Measurements from ENCODE around the gene ULK3.

ULK3 gene

DNA sequence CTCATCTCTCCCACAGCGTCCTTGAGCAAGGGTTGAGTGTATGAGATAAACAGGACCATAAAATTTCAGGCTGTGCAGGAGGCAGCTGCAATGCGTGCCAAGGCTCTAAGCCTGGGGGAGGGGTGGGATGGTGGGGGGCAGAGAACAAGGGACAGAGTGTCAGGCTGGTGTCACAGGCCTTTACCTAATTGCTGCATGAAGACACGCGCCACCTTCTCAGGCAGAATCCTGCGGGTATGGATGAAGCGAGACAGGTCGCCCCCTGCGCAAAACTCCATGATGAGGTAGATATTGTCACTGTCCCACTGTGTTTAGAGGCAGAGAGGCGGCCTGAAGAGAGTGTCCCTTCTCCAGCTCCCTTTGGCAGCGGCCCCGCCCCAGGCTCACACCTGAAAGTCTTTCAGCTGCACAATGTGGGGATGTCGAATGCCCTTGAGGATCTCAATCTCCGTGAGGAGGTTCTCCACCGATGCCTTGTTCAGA lies 1.0 kb downstream of the ULK3 start:
- DNase-seq (ENCODE audit: low read depth in 1 of 2, low spot score in 1 of 2): no peak
- Histone ChIP-seq H3K27me3 (ENCODE audit: insufficient read depth, poor library complexity, severe bottlenecking) (no peaks in the 10 kb centered on the region), H3K4me3 (replicated peaks; ENCODE audit: insufficient read depth, low read length) (peak overlapping the region; percentile 91), H3K27ac (replicated peaks) (no peak overlapping the region)
- TF ChIP-seq SPI1 (IDR thresholded peaks at IDR 0.05; ENCODE audit: borderline replicate concordance, low read depth): no peak
- no peak for TF ChIP-seq GABPA (IDR thresholded peaks at IDR 0.05; ENCODE audit: low read depth)
- TF ChIP-seq, protein P1, sequence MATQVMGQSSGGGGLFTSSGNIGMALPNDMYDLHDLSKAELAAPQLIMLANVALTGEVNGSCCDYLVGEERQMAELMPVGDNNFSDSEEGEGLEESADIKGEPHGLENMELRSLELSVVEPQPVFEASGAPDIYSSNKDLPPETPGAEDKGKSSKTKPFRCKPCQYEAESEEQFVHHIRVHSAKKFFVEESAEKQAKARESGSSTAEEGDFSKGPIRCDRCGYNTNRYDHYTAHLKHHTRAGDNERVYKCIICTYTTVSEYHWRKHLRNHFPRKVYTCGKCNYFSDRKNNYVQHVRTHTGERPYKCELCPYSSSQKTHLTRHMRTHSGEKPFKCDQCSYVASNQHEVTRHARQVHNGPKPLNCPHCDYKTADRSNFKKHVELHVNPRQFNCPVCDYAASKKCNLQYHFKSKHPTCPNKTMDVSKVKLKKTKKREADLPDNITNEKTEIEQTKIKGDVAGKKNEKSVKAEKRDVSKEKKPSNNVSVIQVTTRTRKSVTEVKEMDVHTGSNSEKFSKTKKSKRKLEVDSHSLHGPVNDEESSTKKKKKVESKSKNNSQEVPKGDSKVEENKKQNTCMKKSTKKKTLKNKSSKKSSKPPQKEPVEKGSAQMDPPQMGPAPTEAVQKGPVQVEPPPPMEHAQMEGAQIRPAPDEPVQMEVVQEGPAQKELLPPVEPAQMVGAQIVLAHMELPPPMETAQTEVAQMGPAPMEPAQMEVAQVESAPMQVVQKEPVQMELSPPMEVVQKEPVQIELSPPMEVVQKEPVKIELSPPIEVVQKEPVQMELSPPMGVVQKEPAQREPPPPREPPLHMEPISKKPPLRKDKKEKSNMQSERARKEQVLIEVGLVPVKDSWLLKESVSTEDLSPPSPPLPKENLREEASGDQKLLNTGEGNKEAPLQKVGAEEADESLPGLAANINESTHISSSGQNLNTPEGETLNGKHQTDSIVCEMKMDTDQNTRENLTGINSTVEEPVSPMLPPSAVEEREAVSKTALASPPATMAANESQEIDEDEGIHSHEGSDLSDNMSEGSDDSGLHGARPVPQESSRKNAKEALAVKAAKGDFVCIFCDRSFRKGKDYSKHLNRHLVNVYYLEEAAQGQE (IDR thresholded peaks at IDR 0.05; ENCODE audit: insufficient replicate concordance, low read depth): no peak
- no peak for TF ChIP-seq POLR2AphosphoS5 (IDR thresholded peaks at IDR 0.05; ENCODE audit: low read depth)
- TF ChIP-seq, protein P2, sequence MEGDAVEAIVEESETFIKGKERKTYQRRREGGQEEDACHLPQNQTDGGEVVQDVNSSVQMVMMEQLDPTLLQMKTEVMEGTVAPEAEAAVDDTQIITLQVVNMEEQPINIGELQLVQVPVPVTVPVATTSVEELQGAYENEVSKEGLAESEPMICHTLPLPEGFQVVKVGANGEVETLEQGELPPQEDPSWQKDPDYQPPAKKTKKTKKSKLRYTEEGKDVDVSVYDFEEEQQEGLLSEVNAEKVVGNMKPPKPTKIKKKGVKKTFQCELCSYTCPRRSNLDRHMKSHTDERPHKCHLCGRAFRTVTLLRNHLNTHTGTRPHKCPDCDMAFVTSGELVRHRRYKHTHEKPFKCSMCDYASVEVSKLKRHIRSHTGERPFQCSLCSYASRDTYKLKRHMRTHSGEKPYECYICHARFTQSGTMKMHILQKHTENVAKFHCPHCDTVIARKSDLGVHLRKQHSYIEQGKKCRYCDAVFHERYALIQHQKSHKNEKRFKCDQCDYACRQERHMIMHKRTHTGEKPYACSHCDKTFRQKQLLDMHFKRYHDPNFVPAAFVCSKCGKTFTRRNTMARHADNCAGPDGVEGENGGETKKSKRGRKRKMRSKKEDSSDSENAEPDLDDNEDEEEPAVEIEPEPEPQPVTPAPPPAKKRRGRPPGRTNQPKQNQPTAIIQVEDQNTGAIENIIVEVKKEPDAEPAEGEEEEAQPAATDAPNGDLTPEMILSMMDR (IDR thresholded peaks at IDR 0.05; ENCODE audit: insufficient read depth, low read length): no peak

DNA sequence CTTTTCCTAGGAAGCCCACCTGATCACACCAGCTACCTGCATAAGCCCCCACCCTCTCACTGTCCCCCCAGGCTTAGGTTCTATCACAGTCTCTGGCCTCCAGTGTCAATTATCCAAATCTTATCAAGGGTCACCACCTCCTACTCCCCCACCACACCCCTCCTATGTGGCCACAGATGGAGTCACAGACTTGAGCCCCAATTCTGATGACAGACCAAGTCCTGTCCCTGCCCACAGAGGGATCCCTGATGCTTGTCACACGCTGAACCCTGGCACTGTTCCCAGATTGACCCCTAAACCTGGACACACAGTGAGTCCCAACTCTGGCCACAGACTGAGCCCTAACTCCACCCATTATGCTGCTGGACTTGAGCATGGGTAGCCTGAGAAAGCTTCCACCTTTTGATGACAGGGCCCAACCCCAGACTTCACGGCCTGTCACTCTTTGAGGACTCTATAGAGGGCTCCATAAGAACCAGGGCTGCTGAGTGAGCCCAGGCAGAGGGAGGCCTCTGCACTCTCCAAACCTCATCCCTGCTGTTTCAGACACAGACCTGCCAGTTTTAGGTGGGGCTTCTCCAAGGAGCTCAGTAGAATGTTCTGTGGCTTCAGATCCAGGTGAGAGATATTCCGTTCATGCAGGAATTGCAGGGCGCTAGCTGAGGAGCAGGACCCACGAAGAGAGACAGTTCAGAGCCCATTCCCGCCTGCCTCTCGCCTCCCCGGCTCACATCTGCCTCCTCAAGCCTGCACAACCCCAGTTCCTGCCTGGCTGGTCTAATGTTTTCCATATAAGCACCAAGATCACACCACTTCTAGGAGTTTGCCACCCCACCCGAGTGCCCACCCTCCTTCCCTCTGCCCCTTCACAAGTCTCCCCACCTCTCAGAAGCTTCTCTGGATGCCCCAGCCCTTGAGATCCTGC lies 1.8 kb downstream of the ULK3 start:
- Histone ChIP-seq H3K27ac (replicated peaks) (no peak overlapping the region), H3K27me3 (ENCODE audit: insufficient read depth, poor library complexity, severe bottlenecking) (no peaks in the 10 kb centered on the region), H3K4me3 (replicated peaks; ENCODE audit: insufficient read depth, low read length) (no peak overlapping the region)
- DNase-seq (ENCODE audit: low read depth in 1 of 2, low spot score in 1 of 2): no peak
- TF ChIP-seq GABPA (IDR thresholded peaks at IDR 0.05; ENCODE audit: low read depth) (no peak), POLR2AphosphoS5 (IDR thresholded peaks at IDR 0.05; ENCODE audit: low read depth) (no peak), SPI1 (IDR thresholded peaks at IDR 0.05; ENCODE audit: borderline replicate concordance, low read depth) (no peak)
- TF ChIP-seq, protein P1 (IDR thresholded peaks at IDR 0.05; ENCODE audit: insufficient replicate concordance, low read depth): no peak
- TF ChIP-seq, protein P2 (IDR thresholded peaks at IDR 0.05; ENCODE audit: insufficient read depth, low read length): no peak

DNA sequence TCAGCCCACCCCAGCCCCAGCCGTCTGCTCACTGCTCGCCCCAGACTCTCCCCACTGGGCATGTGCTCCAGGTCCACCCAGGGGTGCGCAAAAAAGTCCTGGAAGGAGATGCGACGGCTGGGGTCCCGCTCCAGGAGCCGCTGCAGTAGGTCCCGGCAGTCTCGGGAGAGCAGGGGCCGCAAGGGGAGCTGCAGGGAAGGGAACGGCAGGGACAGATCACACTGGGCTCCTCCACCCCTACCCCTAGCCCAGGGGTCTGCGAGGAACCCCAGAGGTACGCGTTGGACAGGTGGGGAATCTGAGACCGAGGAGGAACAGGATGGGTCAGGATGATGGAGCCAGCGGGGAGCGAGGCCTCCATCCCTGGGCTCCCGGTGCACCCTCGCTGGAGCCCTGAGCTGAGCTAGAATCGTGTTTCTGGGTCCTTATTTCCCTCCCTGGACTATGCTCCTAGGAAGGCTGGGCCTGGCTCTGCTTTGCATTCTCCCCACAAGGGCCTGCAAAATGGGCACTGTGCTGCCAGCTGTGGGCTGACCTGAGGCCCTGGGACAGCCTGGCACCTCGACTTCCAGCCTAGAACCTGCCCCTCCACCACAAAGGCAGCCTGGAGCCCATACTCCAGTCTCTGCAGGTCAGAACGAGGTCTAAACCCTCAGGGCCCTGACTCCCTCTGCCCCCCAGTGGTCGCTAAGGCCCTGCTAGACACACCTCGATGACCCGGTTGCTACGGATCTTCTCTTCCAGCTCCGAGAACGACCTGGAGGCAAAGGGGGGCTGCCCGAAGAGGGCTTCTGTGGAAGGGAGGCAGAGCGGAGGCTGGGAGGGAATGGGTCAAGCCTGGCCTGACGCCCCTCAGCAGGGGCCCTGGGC lies 3.2 kb downstream of the ULK3 start:
- TF ChIP-seq, protein P1 (IDR thresholded peaks at IDR 0.05; ENCODE audit: insufficient replicate concordance, low read depth): no peak
- TF ChIP-seq POLR2AphosphoS5 (IDR thresholded peaks at IDR 0.05; ENCODE audit: low read depth) (no peak), GABPA (IDR thresholded peaks at IDR 0.05; ENCODE audit: low read depth) (no peak), SPI1 (IDR thresholded peaks at IDR 0.05; ENCODE audit: borderline replicate concordance, low read depth) (no peak)
- TF ChIP-seq, protein P2 (IDR thresholded peaks at IDR 0.05; ENCODE audit: insufficient read depth, low read length): no peak
- no peaks in the 10 kb centered on the region for H3K27me3 ChIP-seq (ENCODE audit: insufficient read depth, poor library complexity, severe bottlenecking)
- H3K4me3 ChIP-seq (replicated peaks; ENCODE audit: insufficient read depth, low read length): no peak overlapping the region
- DNase-seq (ENCODE audit: low read depth in 1 of 2, low spot score in 1 of 2): no peak
- no peak overlapping the region for H3K27ac ChIP-seq (replicated peaks)
